CD4-positive, alpha-beta T cell treated with Interleukin-1 beta for 1 hour (primary cell): ENCODE measurements around the gene CLCF1.
A peak's percentile ranks its signal among the peaks of the same experiment; 100 is the strongest.

ENCODE experiments used
- DNase-seq, 2 donors: peaks; one replicate each; pipeline ENCODE4 v3.0.0-alpha.2; 2020 to 2022

CLCF1 gene

DNA sequence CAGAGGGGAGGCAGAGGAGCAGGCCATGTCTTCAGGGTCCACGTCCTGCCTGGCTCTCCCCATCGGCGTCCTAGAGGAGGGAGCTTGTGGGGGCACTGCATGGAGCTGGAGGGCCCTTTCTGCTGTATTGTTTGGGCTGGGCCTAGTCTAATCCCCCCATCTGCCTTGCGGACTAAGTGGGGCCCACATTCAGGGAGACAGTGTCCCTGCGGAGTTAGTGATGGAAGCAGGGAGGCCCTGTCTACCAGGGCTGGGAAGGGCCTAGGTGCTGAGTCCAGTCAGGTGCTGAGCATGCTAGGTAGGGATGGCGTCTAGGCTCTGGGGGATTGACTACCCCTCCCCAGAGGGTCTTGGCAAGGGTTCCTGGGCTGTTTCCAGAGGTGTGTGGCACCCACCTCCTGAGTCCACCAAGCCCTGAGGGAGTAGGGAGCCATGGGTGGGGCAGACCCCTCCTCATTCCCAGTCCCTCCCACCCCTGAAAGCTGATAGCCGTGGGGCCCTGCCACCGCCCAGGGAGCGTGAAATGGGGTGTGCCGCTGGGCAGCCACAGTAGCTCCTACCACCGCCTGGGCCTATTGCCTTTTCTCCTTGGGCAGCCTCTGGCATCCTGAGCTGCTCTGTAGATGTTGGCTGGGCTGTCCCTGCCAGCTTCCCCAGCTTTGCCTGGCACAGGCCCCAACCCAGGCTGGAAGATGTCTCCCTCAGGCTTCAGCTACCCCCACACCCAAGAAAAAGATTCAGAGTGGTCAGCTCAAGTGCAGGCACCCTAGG, 18.2 kb downstream of the CLCF1 start:
- no peak for DNase-seq

- DNase-seq = peak in 1 of 2 donors; percentile 44
Measured at GRCh38 chr11:67354075-67355022, 19.0 kb downstream of the CLCF1 start.

GRCh38 chr11:67353317-67354074, 19.9 kb downstream of the CLCF1 start, which contains the start of gene POLD4:
Gene POLD4, minus strand, starts transcription at chr11:67353546. Its CDS starts 147 bp downstream, at chr11:67353399.
- peak; percentile 97 for DNase-seq

DNA sequence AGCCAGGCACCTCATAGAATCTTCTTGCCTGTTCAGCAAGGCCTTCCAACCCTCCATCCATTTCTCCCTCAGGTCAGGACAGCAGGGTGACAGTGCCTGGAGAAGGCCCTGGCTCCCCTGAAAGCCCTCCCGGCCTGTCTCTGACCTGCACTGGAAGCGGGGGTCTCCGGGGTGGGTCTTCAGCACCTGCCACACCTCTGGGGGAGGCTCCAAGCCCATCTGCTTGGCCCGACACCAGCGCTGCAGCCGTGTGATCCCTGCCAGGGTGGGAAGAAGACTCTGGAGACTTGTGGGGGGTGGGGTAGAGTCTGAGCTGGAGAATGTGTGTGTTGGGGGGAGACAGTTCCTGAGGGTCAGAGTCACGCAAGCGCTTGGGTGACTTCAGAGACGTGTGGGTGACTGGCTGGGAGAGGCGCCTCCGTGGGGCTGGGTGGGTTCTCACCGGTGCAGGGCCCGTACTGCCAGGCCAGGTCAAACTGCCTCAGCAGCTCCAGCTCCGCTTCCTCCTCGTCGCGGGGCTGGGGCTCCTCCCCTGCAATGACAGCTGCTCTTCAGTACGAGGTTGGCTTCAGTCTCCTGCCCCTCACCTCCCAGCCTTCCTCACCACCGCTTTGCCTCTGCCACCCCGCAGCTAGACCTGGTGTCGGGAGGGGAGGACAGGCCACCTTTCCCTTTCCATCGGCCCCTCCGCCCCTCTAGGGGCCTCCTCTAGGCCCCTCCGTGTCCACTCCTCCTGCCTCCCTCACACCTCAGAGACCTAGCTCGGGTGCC, 20.7 kb downstream of the CLCF1 start:
- peak in 1 of 2 donors; percentile 76 for DNase-seq

DNA sequence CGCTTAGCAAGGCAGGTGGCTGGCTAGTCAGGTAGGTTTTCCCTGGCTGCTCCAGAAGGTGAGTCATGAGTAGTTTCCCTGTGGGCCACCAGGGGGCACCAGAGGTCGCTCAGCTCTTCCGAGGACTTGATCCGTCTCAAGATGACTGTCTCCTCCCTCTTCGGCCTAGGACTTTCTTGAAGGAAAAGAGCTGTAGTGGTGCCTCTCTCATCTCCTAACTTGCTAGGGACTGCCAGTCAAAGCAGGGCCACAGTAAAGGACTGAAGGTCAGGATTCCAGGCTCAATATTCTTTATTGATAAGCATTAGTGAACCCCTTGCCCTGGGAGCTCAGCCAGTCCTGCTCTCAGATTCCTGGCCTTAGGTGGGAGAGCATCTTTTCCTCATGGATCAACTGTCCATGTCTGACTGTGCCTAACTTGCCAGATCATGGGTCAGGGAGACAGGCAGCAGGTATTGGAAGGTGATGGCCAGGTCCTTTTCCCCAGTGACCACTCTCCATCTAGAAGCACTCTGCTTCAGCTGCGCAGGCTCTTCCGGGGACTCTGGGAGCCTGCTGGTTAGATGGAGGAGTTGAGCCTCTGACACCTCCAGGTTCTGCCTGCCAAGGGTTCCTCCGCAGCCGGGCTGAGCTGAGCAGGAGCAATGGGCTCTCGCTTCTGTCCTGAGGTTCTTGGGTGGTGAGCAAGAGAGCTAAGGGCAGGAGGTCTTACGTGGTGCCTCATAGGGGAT, 22.0 kb downstream of the CLCF1 start:
- DNase-seq = peak; percentile 72 to 76

- no peak for DNase-seq
Measured at GRCh38 chr11:67349928-67350465, 23.4 kb downstream of the CLCF1 start.

DNA sequence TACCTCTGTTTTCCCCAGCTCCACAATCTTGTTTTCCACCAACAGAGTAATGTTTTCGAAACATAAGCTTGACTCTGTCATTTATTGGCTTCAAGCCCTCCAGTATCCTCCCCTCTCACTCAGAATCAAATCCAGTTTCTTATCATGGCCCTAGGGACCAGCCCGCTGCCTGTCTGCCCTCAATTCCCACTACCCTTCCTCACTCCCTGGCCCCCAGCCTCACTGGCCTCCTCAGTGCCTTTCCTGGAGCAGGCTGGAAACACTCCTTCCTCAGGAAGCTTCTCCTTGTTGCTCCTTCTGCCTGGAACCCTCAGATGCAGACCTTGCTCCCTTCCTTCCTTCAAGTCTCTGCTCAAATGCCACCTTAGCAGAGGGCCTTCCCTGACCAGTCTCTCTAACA, 23.9 kb downstream of the CLCF1 start:
- no peak for DNase-seq

- no peak for DNase-seq
Measured at GRCh38 chr11:67349036-67349435, 24.4 kb downstream of the CLCF1 start.

DNA sequence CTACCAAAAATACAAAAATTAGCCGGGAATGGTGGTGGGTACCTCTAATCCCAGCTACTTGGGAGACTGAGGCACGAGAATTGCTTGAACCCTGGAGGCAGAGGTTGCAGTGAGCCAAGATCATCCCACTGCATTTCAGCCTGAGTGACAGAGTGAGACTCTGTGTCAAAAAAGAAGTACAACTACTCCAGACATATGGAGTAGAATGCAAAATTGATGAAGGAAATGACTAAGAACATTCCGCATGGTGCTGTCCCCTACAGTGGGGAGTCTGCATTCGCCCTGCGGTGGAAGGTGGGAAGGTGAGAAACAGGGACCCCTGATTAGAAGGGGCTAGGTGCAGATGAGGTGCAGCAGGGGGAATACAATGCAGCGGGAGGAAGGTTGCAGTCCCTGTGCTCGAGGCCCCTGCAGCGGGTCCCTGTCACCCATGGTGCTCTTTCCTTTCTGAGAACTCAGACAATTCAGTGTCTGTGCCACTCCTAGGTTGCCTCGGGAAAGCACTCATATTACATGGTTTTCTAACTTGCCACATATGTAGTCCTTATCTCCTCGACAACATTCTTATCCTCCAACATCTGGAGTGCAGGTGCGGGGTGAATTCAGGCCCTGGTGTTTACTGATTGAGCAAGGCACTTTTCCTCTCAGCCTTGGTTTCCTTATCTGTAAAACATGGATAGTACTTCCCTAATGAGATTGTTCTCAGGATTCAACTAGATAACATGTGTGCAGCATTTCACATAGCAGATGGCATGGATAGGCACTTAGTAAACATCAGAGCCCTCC, 25.2 kb downstream of the CLCF1 start:
- no peak for DNase-seq

DNA sequence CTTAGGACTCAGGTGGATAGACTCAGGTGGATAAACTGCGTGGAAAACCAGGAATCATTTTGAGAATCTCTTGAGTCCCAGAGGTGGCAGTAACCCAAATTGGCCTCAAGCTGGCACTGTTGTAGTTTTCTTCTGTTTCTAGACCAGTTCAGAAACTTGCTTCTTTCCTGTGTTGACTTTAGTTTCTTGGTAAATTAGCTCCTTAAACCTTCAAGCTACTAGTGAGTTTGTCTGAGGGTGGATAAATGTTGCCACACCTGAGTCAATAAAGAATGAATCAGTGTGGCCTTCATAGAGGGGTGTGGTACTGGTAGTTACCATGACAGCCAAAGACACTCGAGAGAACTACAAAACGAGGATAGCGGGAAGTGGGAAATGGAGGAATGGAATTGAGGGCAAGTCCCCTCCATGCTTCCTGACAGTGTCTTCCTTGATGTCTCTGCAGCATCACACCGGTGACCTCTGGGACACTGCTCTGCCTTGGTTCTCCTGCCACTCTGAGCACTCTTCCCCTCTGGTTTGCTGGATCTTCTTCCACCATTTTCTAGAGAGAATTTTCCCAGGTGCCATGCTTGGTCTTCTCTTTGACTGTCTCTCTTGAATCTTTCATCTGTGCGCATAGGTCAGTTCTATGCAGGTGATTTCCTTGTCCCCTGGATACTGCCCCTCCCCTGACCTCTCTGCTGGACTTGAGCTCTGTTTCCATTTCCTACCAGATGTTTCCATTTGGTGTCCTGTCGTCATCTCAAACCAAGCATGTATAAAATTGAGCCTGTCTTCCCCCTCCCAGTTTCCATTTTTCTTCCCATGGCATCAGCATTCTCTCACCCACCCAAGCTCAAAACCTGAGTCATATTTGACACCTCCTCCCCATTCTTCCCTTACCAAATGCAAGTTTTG, 27.2 kb downstream of the CLCF1 start:
- DNase-seq = no peak

DNA sequence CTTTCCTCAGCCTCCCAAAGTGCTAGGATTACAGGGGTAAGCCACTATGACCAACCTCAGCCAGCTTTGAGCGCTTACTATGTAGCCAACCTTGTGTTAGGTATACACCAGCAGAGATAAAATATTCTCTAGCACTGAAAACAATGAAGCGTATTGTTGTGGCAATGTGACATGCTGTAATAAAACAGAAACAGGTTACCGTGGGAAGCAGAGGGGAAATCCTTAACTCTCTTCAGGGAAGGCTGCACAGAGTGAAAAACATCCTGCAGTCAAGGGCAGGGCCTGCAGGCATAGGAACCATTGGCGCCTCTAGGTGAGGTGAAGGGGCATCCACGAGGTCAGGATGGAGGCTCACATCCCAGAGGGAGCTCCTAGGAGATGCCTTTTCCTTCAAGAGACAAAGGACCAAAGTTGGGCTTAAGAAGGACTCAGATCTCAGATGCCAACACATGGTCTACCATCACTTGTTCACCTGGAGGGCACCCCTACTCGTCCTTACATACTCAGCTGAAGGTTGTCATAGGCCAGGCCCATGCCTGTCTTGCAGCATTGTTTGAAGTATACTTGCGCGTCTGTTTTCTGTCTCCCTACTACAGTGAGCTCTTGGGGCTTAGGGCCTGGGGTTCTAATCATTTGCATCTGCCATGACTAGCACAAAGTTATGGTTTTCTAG, 28.0 kb downstream of the CLCF1 start:
- no peak for DNase-seq

DNA sequence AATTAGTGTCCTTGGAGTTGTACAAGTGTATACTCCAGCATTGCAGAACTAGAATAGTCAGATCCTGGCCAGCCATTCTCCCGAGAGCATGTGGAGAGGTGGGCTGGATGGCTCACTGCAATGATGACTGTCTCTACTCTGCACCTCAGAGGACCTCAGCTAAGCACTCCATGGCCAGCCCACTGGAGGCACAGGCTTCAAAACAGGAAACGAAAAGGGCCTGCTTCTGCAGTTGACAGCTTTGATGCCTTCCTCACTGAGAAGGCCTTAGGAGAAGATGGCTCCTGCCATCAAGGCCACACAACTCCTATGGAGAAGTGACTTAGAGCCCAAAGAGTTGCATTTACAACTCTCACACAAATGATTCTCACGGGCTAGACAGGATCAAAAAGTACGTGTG, 29.1 kb downstream of the CLCF1 start:
- DNase-seq = peak in 1 of 2 donors; percentile 22

DNA sequence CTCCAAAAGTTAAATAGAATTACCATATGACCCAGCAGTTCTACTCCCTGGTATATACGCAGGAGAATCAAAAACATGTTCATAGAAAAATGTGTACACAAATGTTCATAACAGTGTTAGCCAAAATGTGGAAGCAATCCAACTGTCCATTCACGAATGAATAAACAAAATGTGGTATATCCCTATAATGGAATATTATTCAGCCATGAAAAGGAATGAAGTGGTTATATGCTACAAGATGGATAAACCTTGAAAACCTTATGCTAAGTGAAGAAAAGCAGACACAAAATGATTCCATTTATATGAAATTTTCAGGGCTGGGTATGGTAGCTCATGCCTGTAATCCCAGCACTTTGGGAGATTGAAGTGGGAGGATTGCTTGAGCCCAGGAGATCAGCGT, 36.1 kb downstream of the CLCF1 start:
- no peak for DNase-seq

DNA sequence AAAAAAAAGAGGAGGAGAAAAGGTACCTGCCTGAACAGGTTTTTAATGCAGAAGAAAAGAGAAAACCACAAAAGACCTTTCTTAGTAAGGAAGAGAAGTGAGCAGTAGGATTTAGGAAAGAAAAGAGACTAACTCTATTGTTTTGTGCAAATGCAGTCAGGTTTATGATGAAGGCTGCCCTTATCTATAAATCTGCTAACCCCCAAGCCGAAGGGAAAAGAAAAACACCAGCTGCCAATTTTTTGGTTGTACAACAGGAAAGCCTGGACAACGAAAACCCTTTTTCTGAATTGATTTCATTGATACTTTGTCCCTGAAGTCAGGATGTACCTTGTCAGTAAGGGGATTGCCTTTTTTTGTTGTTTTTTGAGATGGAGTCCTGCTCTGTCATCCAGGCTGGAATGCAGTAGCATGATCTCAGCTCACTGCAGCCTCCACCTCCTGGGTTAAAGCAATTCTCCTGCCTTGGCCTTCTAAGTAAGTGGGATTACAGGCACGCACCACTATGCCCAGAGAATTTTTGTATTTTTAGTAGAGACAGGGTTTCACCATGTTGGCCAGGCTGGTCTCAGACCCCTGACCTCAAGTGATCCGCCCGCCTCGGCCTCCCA, 41.2 kb downstream of the CLCF1 start:
- DNase-seq = no peak

- no peak for DNase-seq
Measured at GRCh38 chr11:67323526-67323925, 49.9 kb downstream of the CLCF1 start.

- no peak for DNase-seq
Measured at GRCh38 chr11:67322049-67322448, 51.3 kb downstream of the CLCF1 start.

DNA sequence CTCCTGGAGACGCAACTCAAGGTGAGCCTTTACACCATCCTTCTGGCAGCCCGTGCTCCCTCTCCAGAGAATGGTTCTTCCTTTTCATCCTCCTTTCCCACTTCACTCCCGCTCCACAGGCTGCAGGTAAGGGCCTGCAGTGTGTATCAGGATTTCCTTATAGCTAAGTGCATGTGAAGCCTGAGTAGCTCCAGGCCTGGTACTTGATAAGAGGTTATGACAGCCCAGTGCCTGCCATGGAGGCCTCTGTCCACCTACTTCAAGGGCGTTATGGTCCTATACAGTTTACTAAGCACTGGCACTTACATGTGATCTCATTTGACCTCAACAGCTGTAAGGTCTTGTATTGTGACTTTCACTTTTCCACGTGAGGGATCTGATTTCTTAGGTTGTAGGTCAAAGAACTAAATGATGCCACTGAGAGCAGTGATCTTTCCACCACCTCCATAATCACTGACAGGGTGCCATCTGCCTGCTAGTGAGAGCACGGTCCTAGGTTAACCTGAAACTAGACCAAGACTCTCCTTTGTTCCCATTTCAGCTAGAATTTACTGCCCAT, 52.0 kb downstream of the CLCF1 start:
- no peak for DNase-seq

DNA sequence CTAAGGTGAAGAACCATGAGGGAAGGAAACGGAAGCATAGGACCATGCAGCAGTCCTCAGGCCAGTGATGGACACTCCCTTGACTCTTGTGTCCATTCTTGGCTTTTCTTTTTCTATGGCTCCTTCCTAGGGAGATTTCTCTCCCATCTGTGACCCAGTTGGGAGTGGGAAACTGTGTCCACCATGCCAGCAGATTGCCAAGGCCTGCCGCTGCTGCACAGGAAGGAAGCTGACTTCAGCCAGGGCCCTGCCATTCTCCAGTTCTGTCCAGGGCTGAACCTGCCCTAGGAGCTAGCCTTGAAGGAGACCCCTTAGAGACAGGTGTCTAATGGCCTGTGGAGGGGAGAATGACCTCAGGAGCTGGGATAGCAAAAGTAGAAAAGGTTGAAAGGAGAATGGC, 52.7 kb downstream of the CLCF1 start:
- DNase-seq = no peak
